K562 (cell line): ENCODE results near the gene GCC1. TPM values are rescaled to one million over a fixed set of nuclear protein-coding genes. Genes with fewer than 3 reads are reported as not detected.

Source experiments
- ATAC-seq: fragments of 200-7000 bp; cut with Tn5 transposase; 3 replicates; pipeline ENCODE4 v1.9.1; 2020; ENCODE audit warnings: moderate library complexity
- BruUV-seq: library from RNA; stranded (reverse); fragments of 400-500 nt; replicated peaks from 2 replicates; lab custom pipeline; 2021; lab: Mats Ljungman, UMichigan
- CTCF ChIA-PET: fragments of 300-600 bp; formaldehyde crosslinking; extraction: SDS; loops from one replicate; lab custom pipeline; 2021; ENCODE audit warnings: low intra/inter-chr PET ratio; lab: Yijun Ruan, JAX
- POLR2A ChIA-PET: fragments of 300-600, 350-650 bp; sonication (Branson Sonifier 250); formaldehyde crosslinking; extraction: SDS; loops from one replicate; lab custom pipeline; 2021; ENCODE audit warnings: antibody characterized with exemption, inconsistent platforms; lab: Yijun Ruan, JAX
- DNase-seq, 4 experiments: peaks; one replicate each; pipeline versions ENCODE4 v3.0.0 to v3.0.0-alpha.2; 2011 to 2018; ENCODE audit warnings: low spot score in 3 of 4, mixed read lengths in 3 of 4; ENCODE audit errors: extremely low read depth in 1 of 4
- FAIRE-seq: peaks from 2 replicates; lab custom pipeline; 2011; peaks lifted over from hg19 to GRCh38; lab: Jason Lieb, UNC
- H2AFZ ChIP-seq: 2 replicates; pipeline ENCODE4 v1.6.0; 2011; ENCODE audit warnings: low read depth, low read length, control low read depth, inconsistent platforms
- H3K27ac ChIP-seq: fragments of 200-600 bp; 3 replicates; pipeline ENCODE4 v1.8.0; 2011; ENCODE audit warnings: low read depth, mild to moderate bottlenecking, control low read depth, inconsistent platforms, low read length, moderate library complexity, mixed read lengths; ENCODE audit errors: extremely low read depth
- H3K27me3 ChIP-seq, 2 experiments: fragments of 300-600 bp in 1 of 2; 2 replicates in 1 of 2; 3 replicates in 1 of 2; pipeline versions ENCODE4 v1.6.0 to v1.8.0; 2011; ENCODE audit warnings: inconsistent platforms in 2 of 2, low read length in 2 of 2, mild to moderate bottlenecking in 1 of 2, mixed read lengths in 1 of 2, moderate library complexity in 1 of 2; ENCODE audit not compliant: control insufficient read depth in 2 of 2, insufficient read depth in 2 of 2
- H3K36me3 ChIP-seq: fragments of 300-600 bp; 3 replicates; pipeline ENCODE4 v1.8.0; 2011; ENCODE audit warnings: mild to moderate bottlenecking, low read length, inconsistent platforms; ENCODE audit not compliant: control insufficient read depth, insufficient read depth
- H3K4me1 ChIP-seq, 2 experiments: fragments of 200-600 bp in 1 of 2; replicated peaks in 1 of 2; 2 replicates in 1 of 2; 3 replicates in 1 of 2; pipeline versions ENCODE4 v1.5.1 to v1.8.0; 2011; ENCODE audit warnings: inconsistent platforms in 2 of 2, low read length in 2 of 2, mild to moderate bottlenecking in 1 of 2, mixed read lengths in 1 of 2, moderate library complexity in 1 of 2; ENCODE audit not compliant: control insufficient read depth in 2 of 2, insufficient read depth in 2 of 2
- H3K4me2 ChIP-seq: 2 replicates; pipeline ENCODE4 v1.6.1; 2011; ENCODE audit warnings: low read length, control low read depth, inconsistent platforms, mixed read lengths; ENCODE audit not compliant: insufficient read depth
- H3K4me3 ChIP-seq: fragments of 200-600 bp; sonication (generic), shearing (Covaris generic); 2 replicates; pipeline ENCODE4 v1.5.1; 2016; ENCODE audit warnings: control low read depth, inconsistent platforms
- H3K79me2 ChIP-seq: fragments of 200-600 bp; 3 replicates; pipeline ENCODE4 v1.8.0; 2011; ENCODE audit warnings: low read length, inconsistent platforms; ENCODE audit not compliant: control insufficient read depth, insufficient read depth
- H3K9ac ChIP-seq, 2 experiments: 2 replicates each; pipeline versions ENCODE4 v1.6.0 to v1.6.1; 2011; ENCODE audit warnings: low read depth in 2 of 2, low read length in 2 of 2, control low read depth in 1 of 2, inconsistent platforms in 1 of 2, mild to moderate bottlenecking in 1 of 2, mixed read lengths in 1 of 2; ENCODE audit not compliant: insufficient read depth in 1 of 2
- H3K9me1 ChIP-seq: one replicate; pipeline ENCODE4 v1.6.0; 2011; ENCODE audit warnings: inconsistent platforms, mild to moderate bottlenecking, low read length, moderate library complexity; ENCODE audit not compliant: control insufficient read depth, insufficient read depth
- H3K9me3 ChIP-seq: replicated peaks from 2 replicates; pipeline ENCODE4 v1.5.1; 2011; ENCODE audit warnings: low read depth, low read length, inconsistent platforms; ENCODE audit not compliant: control insufficient read depth, insufficient read depth
- H4K20me1 ChIP-seq: replicated peaks from 2 replicates; pipeline ENCODE4 v1.6.1; 2011; ENCODE audit warnings: low read length, inconsistent platforms, mixed read lengths; ENCODE audit not compliant: control insufficient read depth, insufficient read depth
- CHD1 ChIP-seq: fragments of 200-600 bp; sonication (generic); IDR thresholded peaks from one replicate; pipeline ENCODE4 v1.6.1; 2012; ENCODE audit warnings: mild to moderate bottlenecking, moderate library complexity, low read length, inconsistent platforms
- CTBP1 ChIP-seq: fragments of 450-650 bp; IDR thresholded peaks from 2 replicates; pipeline ENCODE4 v1.6.1; 2016; ENCODE audit warnings: borderline replicate concordance
- HIVEP1 ChIP-seq: fragments of 250-450 bp; sonication (Bioruptor Pico); IDR thresholded peaks from 2 replicates; pipeline ENCODE4 v1.4.0; 2020; ENCODE audit warnings: mild to moderate bottlenecking
- SRSF7 ChIP-seq: fragments of 200-400 bp; formaldehyde crosslinking; optimal IDR thresholded peaks from 2 replicates; pipeline ENCODE3; 2017; ENCODE audit warnings: mild to moderate bottlenecking, low read depth, low read length
- STAT6 ChIP-seq: sonication (generic); formaldehyde crosslinking; IDR thresholded peaks from 2 replicates; pipeline ENCODE4 v1.8.1; 2023; ENCODE audit warnings: mild to moderate bottlenecking, missing genetic modification reagents
- TCF7L2 ChIP-seq: fragments of 150-350 bp; IDR thresholded peaks from 2 replicates; pipeline ENCODE4 v1.6.1; 2016; ENCODE audit warnings: low read depth, mild to moderate bottlenecking, low read length, moderate library complexity
- ZNF407 ChIP-seq: fragments of 450-650 bp; IDR thresholded peaks from 2 replicates; pipeline ENCODE4 v1.6.1; 2016; ENCODE audit warnings: low read depth
- WGBS: fragments of 100-300 bp; shearing (Covaris generic); methylation state at CpG from one replicate; pipeline ENCODE4 v1.1.6; 2016; ENCODE audit warnings: low coverage, mixed read lengths; ENCODE audit not compliant: insufficient coverage; ENCODE audit errors: missing lambda C conversion rate; 5-methylcytosine and 5-hydroxymethylcytosine counted together
- in situ Hi-C: fragments of 300-500 bp; cut with MboI; formaldehyde crosslinking; loops from 4 replicates; pipeline ENCODE4 v1.15.0; 2018; ENCODE audit warnings: inconsistent platforms, mixed read lengths
- intact Hi-C: fragments of 100-400 bp; cut with micrococcal nuclease; formaldehyde crosslinking; loops from 2 replicates; pipeline ENCODE4 v1.14.2; 2022
- polyA plus RNA-seq, 8 experiments: library from polyadenylated mRNA; depleted of rRNA in 4 of 8; stranded (reverse) in 5 of 8; unstranded in 3 of 8; fragments of >200 nt; fragmentation: Nextera tagmentation in 2 of 8; fragmentation: Illumina TruSeq in 1 of 8; extraction: Ambion mirVana in 2 of 8; extraction: Trizol in 1 of 8; gene quantifications; 2 replicates each; pipeline versions ENCODE4 v1.2.1 to v1.2.3, GENCODE V29; 2011 to 2014; ENCODE audit warnings: inconsistent platforms in 1 of 8, missing spikeins in 1 of 8
- total RNA-seq, 7 experiments: library from RNA; depleted of rRNA in 6 of 7; stranded (reverse); fragments of >200 nt in 6 of 7; fragmentation: Illumina TruSeq in 2 of 7; extraction: Trizol in 2 of 7; gene quantifications; 2 replicates each; pipeline versions ENCODE4 v1.2.1 to v1.2.3, GENCODE V29; 2011 to 2021; ENCODE audit warnings: low replicate concordance in 1 of 7

GCC1 gene
- total and polyA plus RNA-seq, 9 of the 15 experiments (the other 6 are each of a cell fraction or from before 2014, with no cell fraction given) = 1.9 to 19.8 (median 10.9) TPM

- Histone ChIP-seq H3K4me2 (no peak overlapping the region), H4K20me1 (no peaks in the 10 kb centered on the region; the same call in 1 of the 2 replicates), H3K9ac (0 out of 4 replicates have a peak overlapping the region, but pooled peaks of 1 of the 2 experiments have one; percentile 4)
- CTCF ChIA-PET = no interaction called here
- 1% methylated on average over 16 of the region's 16 CpGs for WGBS
- DNase-seq = no peak
- FAIRE-seq = no peak
- POLR2A ChIA-PET = interaction anchor here (1.4 kb wide), 1 partner anchor 11 kb away, joined by 7 read pairs; no protein-coding TSS in a partner anchor
- TF ChIP-seq SRSF7 (no peak), HIVEP1 (CRISPR knock-in tag) (no peak), TCF7L2 (no peak), CTBP1 (no peak), ZNF407 (no peak), CHD1 (no peak), STAT6 (CRISPR knock-in tag) (no peak)
- TF ChIP-seq, all 486 proteins: peak for 0
- BruUV-seq = no TSS peak
- no peaks in the 10 kb centered on the region for H3K9me3 ChIP-seq
- in situ Hi-C loops = no loop called here
- no peaks in the 10 kb centered on the region for H3K4me1 ChIP-seq
- intact Hi-C loops = no loop called here
- ATAC-seq = no peak
- H3K79me2 ChIP-seq = no peaks in the 10 kb centered on the region
- H3K9me1 ChIP-seq = no peaks in the 10 kb centered on the region
- H3K27me3 ChIP-seq = peaks cover 23 to 40% of the 10 kb centered on the region in 2 experiments; a peak in 4 of 5 replicates
- no peak overlapping the region for H2AFZ ChIP-seq
- no peak overlapping the region for H3K4me3 ChIP-seq
- H3K27ac ChIP-seq = no peak overlapping the region
- no peaks in the 10 kb centered on the region for H3K36me3 ChIP-seq
Observed at GRCh38 chr7:127536741-127537140, 48.7 kb downstream of the GCC1 start.
